HUES48 (cell line): ENCODE measurements around the gene FRMD4A.

Source experiments
- H3K27ac ChIP-seq: one replicate; pipeline ENCODE4 v1.7.0; 2013; ENCODE audit warnings: low read depth, low read length, inconsistent platforms
- H3K27me3 ChIP-seq: 2 replicates; pipeline ENCODE4 v1.6.1; 2013; ENCODE audit warnings: mild to moderate bottlenecking, low read length; ENCODE audit not compliant: control insufficient read depth, insufficient read depth
- H3K36me3 ChIP-seq: 2 replicates; pipeline ENCODE4 v1.6.1; 2013; ENCODE audit warnings: low read length; ENCODE audit not compliant: control insufficient read depth, insufficient read depth
- H3K4me1 ChIP-seq: 2 replicates; pipeline ENCODE4 v1.6.1; 2013; ENCODE audit warnings: mild to moderate bottlenecking, low read length; ENCODE audit not compliant: control insufficient read depth, insufficient read depth
- H3K4me3 ChIP-seq: 2 replicates; pipeline ENCODE4 v1.5.1; 2013; ENCODE audit warnings: mild to moderate bottlenecking, low read depth, low read length
- H3K9ac ChIP-seq: 2 replicates; pipeline ENCODE4 v1.6.1; 2013; ENCODE audit warnings: mild to moderate bottlenecking, low read depth, low read length, moderate library complexity
- H3K9me3 ChIP-seq: 2 replicates; pipeline ENCODE4 v1.6.1; 2013; ENCODE audit warnings: low read length; ENCODE audit not compliant: control insufficient read depth, insufficient read depth

FRMD4A gene

DNA sequence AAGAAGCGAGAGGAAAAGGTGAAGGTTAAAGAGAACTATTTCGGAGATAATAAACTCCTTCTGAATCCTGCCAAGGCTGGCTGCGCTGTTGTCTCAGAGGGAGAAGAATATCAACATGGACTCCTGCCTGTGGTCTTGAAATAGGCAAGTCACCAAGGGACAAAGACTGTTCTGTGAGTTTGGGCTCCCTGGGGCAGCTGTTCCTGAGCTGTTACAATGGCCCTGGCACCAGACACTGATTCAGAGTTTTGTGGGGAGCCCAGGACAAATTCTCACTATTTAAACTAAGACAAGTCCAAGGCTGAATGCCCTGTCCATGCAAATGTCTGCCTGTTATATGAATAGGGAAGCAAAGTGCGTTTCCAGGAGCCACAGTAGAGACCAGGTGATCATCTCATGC, 662.6 kb downstream of the FRMD4A start:
- no peak overlapping the region for H3K4me3 ChIP-seq
- no peaks in the 10 kb centered on the region for H3K9me3 ChIP-seq
- H3K27ac ChIP-seq = no peak overlapping the region
- no peaks in the 10 kb centered on the region for H3K27me3 ChIP-seq
- H3K36me3 ChIP-seq = peaks cover 24% of the 10 kb centered on the region
- peaks cover 13% of the 10 kb centered on the region for H3K4me1 ChIP-seq
- H3K9ac ChIP-seq = no peak overlapping the region

DNA sequence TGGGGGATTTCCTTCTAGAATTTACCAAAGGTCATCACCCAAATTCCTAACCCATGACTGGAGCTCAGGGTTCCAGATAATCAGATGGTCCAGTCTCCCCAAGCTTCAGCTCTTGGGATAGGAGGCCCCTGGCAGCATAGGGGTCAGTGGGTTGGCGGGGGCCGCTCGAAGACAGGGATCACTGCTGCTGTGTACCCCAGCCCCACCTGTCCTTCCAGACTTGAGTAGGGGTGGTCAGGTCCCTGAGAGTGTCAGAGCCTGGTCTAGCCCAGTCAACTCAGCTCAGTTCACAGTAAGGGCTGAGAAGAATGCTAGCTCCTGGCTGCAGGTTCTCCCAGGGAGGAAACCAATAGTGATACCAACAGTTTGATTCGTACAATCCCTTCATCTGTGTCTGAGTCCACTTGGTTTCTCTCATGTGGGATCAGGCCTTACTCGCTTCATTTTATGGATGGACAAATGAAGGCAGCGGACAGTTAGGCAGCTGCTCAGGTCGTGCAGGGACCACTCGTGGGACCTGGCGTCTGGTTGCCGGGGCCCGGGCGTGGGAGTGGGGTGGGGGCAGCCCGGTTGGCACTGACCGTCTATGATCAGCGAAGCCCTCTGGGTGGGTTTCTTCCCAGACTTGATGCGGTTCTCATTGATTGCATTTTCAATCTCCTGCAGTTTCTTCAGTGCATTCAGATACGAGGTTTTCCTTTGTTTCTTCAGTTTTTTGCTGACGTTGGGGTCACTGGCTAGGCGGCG, 665.0 kb downstream of the FRMD4A start:
- Histone ChIP-seq H3K27me3 (no peaks in the 10 kb centered on the region), H3K36me3 (peaks cover 25% of the 10 kb centered on the region), H3K27ac (no peak overlapping the region), H3K9me3 (no peaks in the 10 kb centered on the region), H3K4me3 (no peak overlapping the region), H3K4me1 (no peaks in the 10 kb centered on the region; the same call in 1 of the 2 replicates), H3K9ac (no peak overlapping the region)

DNA sequence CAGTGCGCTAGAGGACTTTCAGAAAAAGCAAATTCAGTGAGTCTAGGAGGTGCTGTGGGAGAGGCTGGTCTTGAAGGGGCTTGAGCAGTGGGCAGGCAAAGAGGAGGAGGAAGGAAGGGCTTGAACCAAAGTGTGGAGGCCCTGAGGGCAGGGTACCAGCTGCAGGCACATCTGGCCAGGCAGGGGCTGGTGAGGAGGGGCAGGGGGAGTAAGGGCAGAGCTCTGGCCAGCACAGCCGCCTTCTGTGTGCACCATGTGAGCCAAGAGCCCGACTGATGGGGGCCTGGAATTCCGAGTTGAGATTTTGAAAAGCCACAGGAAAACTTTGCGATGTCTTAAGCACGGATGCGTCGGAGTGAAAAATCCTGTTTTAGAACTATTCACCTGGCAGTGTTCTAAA, 669.5 kb downstream of the FRMD4A start:
- no peak overlapping the region for H3K27ac ChIP-seq
- H3K36me3 ChIP-seq = peaks cover 27% of the 10 kb centered on the region
- 0 out of 2 replicates have a peak, but pooled peaks cover 11% of the 10 kb centered on the region for H3K4me1 ChIP-seq
- no peaks in the 10 kb centered on the region for H3K9me3 ChIP-seq
- H3K9ac ChIP-seq = no peak overlapping the region
- H3K4me3 ChIP-seq = no peak overlapping the region
- no peaks in the 10 kb centered on the region for H3K27me3 ChIP-seq

- Histone ChIP-seq H3K27ac (no peak overlapping the region), H3K9me3 (no peaks in the 10 kb centered on the region), H3K9ac (no peak overlapping the region), H3K36me3 (peaks cover 28% of the 10 kb centered on the region), H3K27me3 (no peaks in the 10 kb centered on the region), H3K4me1 (0 out of 2 replicates have a peak, but pooled peaks cover 11% of the 10 kb centered on the region), H3K4me3 (no peak overlapping the region)
Observed at GRCh38 chr10:13660551-13660920, 670.2 kb downstream of the FRMD4A start.

DNA sequence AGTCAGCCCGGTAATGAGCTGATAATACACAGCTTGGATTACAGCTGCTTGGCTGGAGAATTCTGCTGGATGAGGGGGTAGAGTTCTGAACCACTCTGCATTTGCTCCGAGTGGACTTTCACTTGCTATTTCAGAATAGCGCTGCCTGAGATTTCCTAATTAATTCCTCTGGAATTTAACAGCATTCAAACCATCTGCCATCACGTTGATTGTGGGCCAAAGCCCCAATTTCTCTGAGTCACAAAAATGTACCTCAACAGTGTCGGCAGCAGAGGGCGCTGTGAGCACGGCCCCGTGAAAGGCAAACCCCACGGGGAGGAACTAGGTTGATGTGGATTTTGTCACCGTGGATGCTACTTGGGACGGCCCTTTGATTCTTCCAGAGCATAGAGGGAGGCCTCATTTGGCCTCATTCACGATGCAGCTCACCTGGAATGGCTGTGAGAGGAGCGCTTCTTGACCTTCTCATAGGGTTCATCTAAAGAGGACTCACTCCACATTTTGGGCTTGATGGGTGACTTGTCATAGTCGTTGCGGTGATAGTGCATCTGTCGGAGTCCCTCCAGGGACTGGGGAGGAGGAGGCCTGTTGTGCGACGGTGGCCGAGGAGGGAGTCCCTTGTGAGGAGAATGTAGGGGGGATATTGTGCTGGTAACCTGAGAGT, 670.7 kb downstream of the FRMD4A start:
- Histone ChIP-seq H3K36me3 (peaks cover 23% of the 10 kb centered on the region), H3K27me3 (no peaks in the 10 kb centered on the region), H3K4me1 (0 out of 2 replicates have a peak, but pooled peaks cover 11% of the 10 kb centered on the region), H3K9ac (no peak overlapping the region), H3K9me3 (no peaks in the 10 kb centered on the region), H3K27ac (no peak overlapping the region), H3K4me3 (no peak overlapping the region)

DNA sequence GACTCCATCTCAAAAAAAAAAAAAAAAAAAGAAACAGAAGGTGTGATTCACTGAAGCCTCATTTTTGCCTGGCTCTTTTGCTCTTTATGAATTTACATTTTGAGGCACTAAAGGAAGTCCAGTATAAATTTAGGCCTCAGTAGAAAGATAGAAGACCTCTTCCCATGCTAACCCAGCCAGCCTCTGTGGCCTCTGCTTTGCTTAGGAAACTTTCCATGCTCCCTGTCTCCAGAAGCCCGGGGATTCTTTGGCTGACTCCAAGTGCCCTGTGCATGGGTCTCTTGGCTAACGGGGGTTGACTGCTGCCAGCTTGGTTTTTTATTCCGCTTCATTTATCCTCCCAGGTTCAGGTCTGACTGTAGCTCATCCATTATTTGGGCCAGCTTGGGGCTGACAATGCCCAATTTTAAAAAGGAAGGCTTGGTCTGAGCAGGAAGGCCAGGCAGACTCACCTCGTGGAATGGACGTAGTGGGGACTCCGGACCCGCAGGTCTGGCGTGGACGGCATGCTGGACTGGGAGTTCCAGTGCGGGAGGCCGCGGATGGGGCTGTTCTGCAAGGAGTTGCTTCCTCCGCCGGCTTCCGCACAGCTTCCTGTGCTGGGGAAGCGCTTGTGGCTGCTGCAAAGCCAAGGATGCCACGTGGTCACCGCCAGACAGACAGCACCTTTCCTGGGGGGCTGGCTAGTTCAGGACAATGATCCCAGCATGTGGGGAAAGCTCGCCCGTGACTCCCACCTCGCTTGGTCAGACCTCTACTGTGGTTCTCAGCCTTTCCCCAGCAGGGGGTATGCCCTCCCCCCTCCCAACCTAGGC, 671.6 kb downstream of the FRMD4A start:
- no peak overlapping the region for H3K27ac ChIP-seq
- no peaks in the 10 kb centered on the region for H3K9me3 ChIP-seq
- peaks cover 32% of the 10 kb centered on the region for H3K36me3 ChIP-seq
- no peak overlapping the region for H3K4me3 ChIP-seq
- 0 out of 2 replicates have a peak, but pooled peaks cover 11% of the 10 kb centered on the region for H3K4me1 ChIP-seq
- H3K27me3 ChIP-seq = no peaks in the 10 kb centered on the region
- no peak overlapping the region for H3K9ac ChIP-seq

DNA sequence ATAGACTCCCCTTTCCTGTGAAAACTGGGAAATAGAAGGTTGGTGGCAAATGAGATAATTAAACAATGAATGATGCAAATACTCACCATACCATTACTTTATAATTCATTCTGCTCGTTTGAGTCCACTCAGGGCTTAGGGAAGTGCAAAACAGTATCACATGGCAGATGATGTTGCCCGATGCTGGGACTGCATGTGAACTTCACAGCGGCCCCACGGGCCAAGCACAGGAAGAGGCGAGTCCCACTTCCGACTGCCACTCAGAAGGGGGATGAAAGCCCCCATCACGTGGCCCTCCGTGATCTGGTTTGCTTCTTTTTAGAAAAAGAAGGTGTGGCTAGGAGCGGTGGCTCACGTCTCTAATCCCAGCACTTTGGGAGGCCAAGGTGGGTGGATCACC, 672.5 kb downstream of the FRMD4A start:
- Histone ChIP-seq H3K4me3 (no peak overlapping the region), H3K27me3 (no peaks in the 10 kb centered on the region), H3K27ac (no peak overlapping the region), H3K9ac (no peak overlapping the region), H3K36me3 (peaks cover 39% of the 10 kb centered on the region), H3K4me1 (0 out of 2 replicates have a peak, but pooled peaks cover 11% of the 10 kb centered on the region), H3K9me3 (no peaks in the 10 kb centered on the region)

DNA sequence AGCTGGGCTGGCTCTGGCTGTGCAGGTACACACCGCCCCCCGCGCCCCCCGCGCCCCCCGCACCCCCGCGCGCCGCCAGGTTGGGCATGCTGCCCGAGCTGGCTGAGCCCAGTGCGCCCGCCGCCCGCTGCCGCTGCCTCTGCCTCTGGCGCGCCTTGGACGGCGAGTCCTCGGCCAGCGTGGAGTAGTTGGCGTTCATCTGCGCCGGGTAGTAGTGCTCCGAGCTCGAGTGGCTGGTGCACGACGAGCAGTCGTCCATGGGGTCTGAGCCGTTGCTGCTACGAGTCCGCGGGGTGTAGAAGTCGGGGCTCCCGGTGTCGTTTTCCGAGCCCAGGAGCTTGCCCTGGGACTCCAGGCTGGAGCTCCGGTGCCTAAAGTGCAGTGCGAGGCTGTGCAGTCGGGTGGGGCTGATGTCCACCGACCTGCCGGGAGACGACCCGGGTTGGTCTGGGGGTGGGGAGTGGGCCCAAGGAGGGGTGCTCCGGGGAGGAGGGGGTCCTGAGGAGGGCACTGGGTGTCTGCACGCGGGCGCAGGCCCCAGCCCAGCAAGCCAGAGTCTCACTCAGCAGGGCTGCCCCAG, 673.5 kb downstream of the FRMD4A start:
- no peak overlapping the region for H3K9ac ChIP-seq
- H3K4me3 ChIP-seq = no peak overlapping the region
- H3K4me1 ChIP-seq = 0 out of 2 replicates have a peak, but pooled peaks cover 11% of the 10 kb centered on the region
- H3K36me3 ChIP-seq = peaks cover 43% of the 10 kb centered on the region
- H3K27me3 ChIP-seq = no peaks in the 10 kb centered on the region
- H3K27ac ChIP-seq = no peak overlapping the region
- no peaks in the 10 kb centered on the region for H3K9me3 ChIP-seq

DNA sequence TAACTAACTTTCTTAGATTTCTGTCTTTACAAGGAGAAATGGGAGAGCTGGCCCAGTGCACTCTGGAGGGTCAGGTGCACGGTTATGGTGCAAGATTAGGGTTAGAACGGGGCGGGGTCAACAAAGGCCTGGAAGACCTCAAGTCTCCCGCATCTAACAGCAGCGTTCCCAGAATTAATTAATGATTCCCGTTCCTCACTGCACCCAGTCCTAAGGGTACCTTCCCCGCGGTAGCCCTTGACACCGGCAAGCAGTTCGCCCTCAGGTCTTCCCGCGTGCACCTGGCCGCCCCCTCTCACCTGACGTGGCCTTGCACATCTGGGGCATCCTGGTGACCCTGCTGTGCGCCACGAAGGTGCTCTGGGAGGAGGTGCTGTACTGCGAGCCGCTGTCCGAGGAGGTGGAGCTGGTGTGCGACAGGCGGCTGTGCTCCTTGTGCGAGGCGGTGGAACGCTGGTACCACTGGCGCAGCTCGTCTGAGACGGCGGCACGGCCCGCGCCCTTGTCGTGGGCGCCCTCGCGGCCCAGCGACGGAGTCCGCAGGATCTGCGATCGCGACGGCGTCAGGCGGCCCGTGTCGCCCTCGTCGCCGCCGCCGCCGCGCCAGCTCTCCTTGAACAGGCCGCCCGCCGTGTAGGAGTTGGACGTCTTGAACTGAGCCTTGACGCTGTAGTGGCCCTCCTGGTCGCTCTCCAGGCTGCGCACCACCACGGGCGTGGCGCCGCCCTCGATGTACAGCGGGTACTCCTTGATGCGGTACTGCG, 674.2 kb downstream of the FRMD4A start:
- H3K27ac ChIP-seq = no peak overlapping the region
- no peak overlapping the region for H3K9ac ChIP-seq
- H3K4me1 ChIP-seq = 0 out of 2 replicates have a peak, but pooled peaks cover 11% of the 10 kb centered on the region
- H3K9me3 ChIP-seq = no peaks in the 10 kb centered on the region
- peaks cover 50% of the 10 kb centered on the region for H3K36me3 ChIP-seq
- H3K4me3 ChIP-seq = no peak overlapping the region
- no peaks in the 10 kb centered on the region for H3K27me3 ChIP-seq

- no peaks in the 10 kb centered on the region for H3K27me3 ChIP-seq
- no peak overlapping the region for H3K4me3 ChIP-seq
- H3K9ac ChIP-seq = no peak overlapping the region
- H3K27ac ChIP-seq = no peak overlapping the region
- H3K36me3 ChIP-seq = peaks cover 50% of the 10 kb centered on the region
- H3K9me3 ChIP-seq = no peaks in the 10 kb centered on the region
- 0 out of 2 replicates have a peak, but pooled peaks cover 6% of the 10 kb centered on the region for H3K4me1 ChIP-seq
Observed at GRCh38 chr10:13654846-13655245, 675.9 kb downstream of the FRMD4A start.
